Stomach (tissue), 9 donors: Measurements from ENCODE around the gene NEK6. TPM values are rescaled to one million over a fixed set of nuclear protein-coding genes. Genes with fewer than 3 reads are reported as not detected.

Source experiments
- DNase-seq, 2 donors: peaks; one replicate each; pipeline versions ENCODE4 v3.0.0 to v3.0.0-alpha.2; 2013 to 2019
- H3K27ac ChIP-seq, 5 donors: fragments of 200-600 bp in 4 of 5; sonication (generic) in 4 of 5; one replicate each; pipeline ENCODE4 v1.5.1; 2013 to 2019; ENCODE audit warnings: mild to moderate bottlenecking in 1 of 5, moderate library complexity in 1 of 5
- H3K27me3 ChIP-seq, 3 donors: fragments of 200-600 bp; sonication (generic); one replicate each; pipeline ENCODE4 v1.5.1; 2017 to 2019; ENCODE audit warnings: mixed run types in 1 of 3
- H3K36me3 ChIP-seq, 4 donors: fragments of 200-600 bp; sonication (generic); 1 replicate in 3 of 4; 2 replicates in 1 of 4; pipeline ENCODE4 v1.5.1; 2016 to 2019
- H3K4me1 ChIP-seq, 4 donors: fragments of 200-600 bp; sonication (generic); one replicate each; pipeline ENCODE4 v1.5.1; 2016 to 2019
- H3K4me3 ChIP-seq, 4 donors: fragments of 200-600 bp; sonication (generic) in 3 of 4; one replicate each; pipeline ENCODE4 v1.5.1; 2016 to 2019; ENCODE audit warnings: mild to moderate bottlenecking in 1 of 4
- H3K9me3 ChIP-seq, 4 donors: fragments of 200-600 bp; sonication (generic); one replicate each; pipeline ENCODE4 v1.5.1; 2016 to 2019
- CTCF ChIP-seq, 7 experiments: fragments of 450-650 bp in 4 of 7; fragments of 200-600 bp in 3 of 7; sonication (generic) in 3 of 7; IDR thresholded peaks; one replicate each; pipeline ENCODE4 v1.5.1; 2016 to 2019; ENCODE audit warnings: antibody characterized with exemption in 7 of 7, control low read depth in 2 of 7, mild to moderate bottlenecking in 1 of 7
- EP300 ChIP-seq: sonication (generic); formaldehyde crosslinking; IDR thresholded peaks from one replicate; pipeline ENCODE4 v1.6.1; 2017; ENCODE audit warnings: antibody characterized with exemption
- POLR2A ChIP-seq, 4 donors: fragments of 450-650 bp; IDR thresholded peaks; one replicate each; pipeline ENCODE4 v1.6.1; 2016; ENCODE audit warnings: antibody characterized with exemption in 4 of 4, control low read depth in 2 of 4, mild to moderate bottlenecking in 1 of 4, moderate library complexity in 1 of 4
- POLR2AphosphoS5 ChIP-seq, 3 donors: sonication (generic); formaldehyde crosslinking; IDR thresholded peaks; one replicate each; pipeline ENCODE4 v1.6.1; 2016; ENCODE audit warnings: antibody characterized with exemption in 3 of 3
- WGBS, 5 donors: extraction: QIAGEN DNeasy Blood & Tissue Kit in 3 of 5; methylation state at CpG; one replicate each; pipeline versions ENCODE4 v1.1.5 to v1.1.7; 2013 to 2018; 5-methylcytosine and 5-hydroxymethylcytosine counted together
- intact Hi-C: fragments of 100-400 bp; cut with DNase I; formaldehyde crosslinking; loops from one replicate; pipeline ENCODE4 v1.15.1; 2023; ENCODE audit warnings: low total_unique reads
- polyA plus RNA-seq, 3 donors: library from polyadenylated mRNA; stranded (reverse); fragments of 200-250 nt; gene quantifications; one replicate each; pipeline ENCODE4 v1.2.3, GENCODE V29; 2013
- total RNA-seq, 5 donors: library from RNA; depleted of rRNA; stranded (reverse); fragments of >200 nt; gene quantifications; one replicate each; pipeline versions ENCODE4 v1.1.0 to v1.2.3, GENCODE V29; 2014 to 2016
- donor health status: healthy with polysubstance abuse.
- donor health status: Bipolar disorder and iron deficiency.
- donor health status: healthy.

NEK6 gene
- total and polyA plus RNA-seq, 8 donors: 6.0 to 76.8 (median 25.9) TPM

DNA sequence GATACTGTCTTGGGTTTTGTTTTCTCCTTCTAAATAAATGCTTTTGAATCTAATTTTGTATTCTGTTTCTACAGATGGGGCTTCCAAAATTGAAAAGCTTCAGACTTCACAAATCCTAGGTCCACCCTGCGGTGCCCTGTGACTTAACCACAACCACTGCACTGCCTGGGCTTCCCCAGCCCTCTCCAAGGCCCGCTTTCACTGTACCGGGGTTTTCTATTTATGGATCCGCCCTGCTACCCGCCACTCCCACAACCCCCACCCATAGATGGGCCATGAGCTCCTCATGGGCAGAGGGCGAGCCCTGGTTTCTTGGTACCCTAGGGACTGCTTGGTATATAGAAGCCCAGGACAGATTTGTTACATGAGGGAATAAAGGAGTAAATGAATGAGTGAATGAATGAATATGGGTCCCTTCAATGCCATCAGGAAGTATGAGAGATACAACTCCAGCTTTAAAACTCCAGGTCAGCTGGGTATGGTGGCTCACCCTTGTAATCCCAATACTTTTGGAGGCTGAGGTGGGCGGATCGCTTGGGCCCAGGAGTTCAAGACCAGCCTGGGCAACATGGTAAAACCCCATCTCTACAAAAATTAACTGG lies 39.8 kb upstream of the NEK6 start:
- peak in 1 of 2 donors; percentile 25 for DNase-seq
- TF ChIP-seq EP300: no peak
- no peak for TF ChIP-seq POLR2AphosphoS5 (IDR thresholded peaks at IDR 0.05)
- no peak for TF ChIP-seq CTCF (IDR thresholded peaks at IDR 0.05)
- TF ChIP-seq POLR2A (IDR thresholded peaks at IDR 0.05): no peak
- H3K36me3 ChIP-seq: no peaks in the 10 kb centered on the region
- 75 to 83% (median 78%) methylated on average over 8 of the region's 8 CpGs for WGBS, 5 donors
- peaks cover 21 to 100% (median 54%) of the 10 kb centered on the region in 4 donors for H3K4me1 ChIP-seq
- H3K4me3 ChIP-seq: no peak overlapping the region
- intact Hi-C loops: no loop called here
- H3K9me3 ChIP-seq: no peaks in the 10 kb centered on the region
- H3K27me3 ChIP-seq: no peaks in the 10 kb centered on the region
- peak overlapping the region in 2 of 5 donors; percentile 65 to 89 for H3K27ac ChIP-seq

- H3K4me3 ChIP-seq: no peak overlapping the region
- H3K27me3 ChIP-seq: no peaks in the 10 kb centered on the region
- DNase-seq: peak; percentile 68 to 75
- H3K4me1 ChIP-seq: peaks cover 21 to 100% (median 56%) of the 10 kb centered on the region in 4 donors
- WGBS, 5 donors: 66 to 85% (median 71%) methylated on average over 9 to 10 of the region's 10 CpGs
- TF ChIP-seq CTCF (IDR thresholded peaks at IDR 0.05) (no peak), POLR2AphosphoS5 (IDR thresholded peaks at IDR 0.05) (peak in 2 of 3 donors; percentile 34 to 64)
- H3K27ac ChIP-seq: peak overlapping the region in 2 of 5 donors; percentile 65 to 89
- no peaks in the 10 kb centered on the region for H3K36me3 ChIP-seq
- intact Hi-C loops: no loop called here
- H3K9me3 ChIP-seq: no peaks in the 10 kb centered on the region
Observed at GRCh38 chr9:124218438-124218982, 39.2 kb upstream of the NEK6 start.

- intact Hi-C loops: no loop called here
- Histone ChIP-seq H3K27me3 (no peaks in the 10 kb centered on the region), H3K27ac (peak overlapping the region in 2 of 5 donors; percentile 65 to 89), H3K9me3 (no peaks in the 10 kb centered on the region), H3K4me1 (peaks cover 21 to 100% (median 61%) of the 10 kb centered on the region in 4 donors), H3K36me3 (no peaks in the 10 kb centered on the region), H3K4me3 (no peak overlapping the region)
- no peak for DNase-seq
- 79 to 98% (median 92%) methylated on average over 1 to 2 of the region's 2 CpGs for WGBS, 5 donors
- TF ChIP-seq POLR2AphosphoS5 (IDR thresholded peaks at IDR 0.05): no peak
- no peak for TF ChIP-seq EP300
- TF ChIP-seq CTCF (IDR thresholded peaks at IDR 0.05): no peak
- TF ChIP-seq POLR2A (IDR thresholded peaks at IDR 0.05): no peak
Observed at GRCh38 chr9:124218987-124219461, 38.7 kb upstream of the NEK6 start.

DNA sequence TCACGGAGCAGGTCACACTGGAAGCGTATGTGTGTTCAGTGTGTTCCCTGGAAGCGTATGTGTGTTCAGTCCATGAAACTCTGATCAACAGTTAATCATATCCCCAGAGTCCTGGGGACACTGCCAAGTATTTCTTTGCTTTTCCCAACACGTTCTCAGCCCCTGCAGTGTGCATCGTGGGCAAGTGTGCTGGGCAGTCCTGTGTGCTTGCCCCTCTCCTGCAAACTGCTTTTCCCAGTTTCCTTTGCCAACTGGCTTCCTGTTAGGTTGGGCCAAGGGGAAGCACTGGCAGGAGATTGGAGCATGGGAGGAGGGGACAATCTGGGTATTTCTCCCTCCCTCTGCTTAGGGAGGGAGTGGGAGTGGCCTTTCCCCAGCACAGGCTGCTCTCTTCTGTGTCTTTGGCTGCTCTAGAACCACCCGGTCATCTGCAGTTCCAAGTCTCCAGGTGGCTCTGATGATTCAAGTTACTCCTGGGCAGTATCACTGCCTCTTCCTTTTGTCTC lies 36.8 kb upstream of the NEK6 start:
- peak; percentile 79 to 82 for DNase-seq
- intact Hi-C loops: no loop called here
- Histone ChIP-seq H3K27me3 (no peaks in the 10 kb centered on the region), H3K9me3 (no peaks in the 10 kb centered on the region), H3K27ac (peak overlapping the region; percentile 69 to 89 (median 72)), H3K4me3 (no peak overlapping the region), H3K36me3 (no peaks in the 10 kb centered on the region), H3K4me1 (peaks cover 21 to 88% (median 60%) of the 10 kb centered on the region in 4 donors)
- 11 to 17% (median 14%) methylated on average over 6 of the region's 6 CpGs for WGBS, 5 donors
- no peak for TF ChIP-seq CTCF (IDR thresholded peaks at IDR 0.05)
- no peak for TF ChIP-seq POLR2A (IDR thresholded peaks at IDR 0.05)
- TF ChIP-seq POLR2AphosphoS5 (IDR thresholded peaks at IDR 0.05): peak in 2 of 3 donors; percentile 55 to 89
- TF ChIP-seq EP300: no peak
